ENCODE measurements around the gene RPL37A.

The RPL37A gene

GRCh38 chr2:216490061-216490460, 8.6 kb upstream of the RPL37A start:
- no peak for DNase-seq (ENCODE audit: low read depth)

- DNase-seq (ENCODE audit: low read depth), result no peak
Observed at GRCh38 chr2:216491793-216492596, 6.6 kb upstream of the RPL37A start.

DNA sequence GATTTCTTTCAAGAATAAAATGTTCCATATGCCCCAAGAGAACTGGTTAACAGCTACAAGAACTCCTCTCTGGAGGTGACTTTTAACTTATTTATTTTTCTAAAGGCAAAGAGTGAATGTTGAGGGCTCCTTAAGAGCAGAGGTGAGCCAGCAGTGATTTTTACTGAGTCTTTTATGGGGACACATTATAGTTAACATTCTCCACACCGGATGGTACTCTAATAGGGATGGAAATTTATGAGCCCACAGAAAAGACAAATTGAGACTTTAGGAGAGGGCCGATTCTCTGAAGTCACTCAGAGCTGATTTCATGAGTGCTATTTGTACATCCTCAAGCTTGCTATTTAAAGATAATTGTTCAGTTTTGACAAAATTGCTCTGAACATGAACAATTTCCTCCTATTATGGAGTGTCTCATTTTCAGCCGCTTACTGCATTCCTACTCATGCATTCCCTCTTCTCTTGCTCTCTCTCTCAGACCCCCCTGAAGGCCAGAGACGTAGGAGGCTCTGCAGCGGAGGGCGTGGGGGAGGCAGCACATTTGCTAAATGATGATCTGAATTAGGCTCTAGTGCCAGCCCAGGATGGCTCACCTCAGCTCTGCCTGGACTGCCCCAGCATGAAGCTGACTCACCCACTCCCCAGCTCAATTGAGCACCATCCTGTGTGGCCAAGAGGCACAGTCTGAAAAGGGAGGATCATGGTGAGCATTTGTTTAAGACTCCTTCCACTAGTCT, 5.9 kb upstream of the RPL37A start:
- DNase-seq (ENCODE audit: low read depth), result no peak

DNA sequence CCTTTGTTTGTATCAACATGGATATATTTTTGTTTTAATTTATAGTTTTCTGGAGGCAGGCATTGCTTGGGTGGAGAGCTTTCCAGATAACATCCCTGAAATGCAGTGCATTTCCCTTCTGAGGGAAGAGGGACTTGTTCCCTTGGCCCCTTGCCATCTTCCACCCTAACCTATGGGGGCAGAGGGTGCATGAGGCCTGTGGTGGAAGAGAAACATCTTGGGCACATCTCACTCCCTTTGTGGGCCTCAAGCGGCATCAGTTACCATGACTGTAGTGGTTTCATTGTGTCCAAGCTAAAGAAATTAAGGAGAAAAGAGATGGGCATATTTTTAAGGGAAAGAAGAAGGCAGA, 5.3 kb upstream of the RPL37A start:
- no peak for DNase-seq (ENCODE audit: low read depth)

DNA sequence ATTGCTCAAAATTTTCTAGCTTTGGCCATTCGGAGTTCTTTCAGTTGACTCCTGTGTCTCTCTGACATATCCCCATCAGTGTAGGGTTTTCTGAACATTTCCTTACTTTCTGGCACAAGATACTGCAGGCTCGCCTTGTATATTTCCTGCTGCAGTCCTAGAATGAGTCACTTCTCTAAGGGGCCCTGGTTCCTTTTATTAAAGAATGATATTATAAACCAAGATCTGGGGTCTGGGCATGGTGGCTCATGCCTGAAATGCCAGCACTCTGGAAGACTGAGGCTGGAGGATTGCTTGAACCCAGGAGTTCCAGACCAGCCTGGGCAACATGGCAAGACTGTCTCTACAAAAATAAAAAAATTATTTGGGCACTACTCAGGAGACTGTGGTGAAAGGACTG, 3.0 kb upstream of the RPL37A start:
- DNase-seq (ENCODE audit: low read depth), result no peak

DNA sequence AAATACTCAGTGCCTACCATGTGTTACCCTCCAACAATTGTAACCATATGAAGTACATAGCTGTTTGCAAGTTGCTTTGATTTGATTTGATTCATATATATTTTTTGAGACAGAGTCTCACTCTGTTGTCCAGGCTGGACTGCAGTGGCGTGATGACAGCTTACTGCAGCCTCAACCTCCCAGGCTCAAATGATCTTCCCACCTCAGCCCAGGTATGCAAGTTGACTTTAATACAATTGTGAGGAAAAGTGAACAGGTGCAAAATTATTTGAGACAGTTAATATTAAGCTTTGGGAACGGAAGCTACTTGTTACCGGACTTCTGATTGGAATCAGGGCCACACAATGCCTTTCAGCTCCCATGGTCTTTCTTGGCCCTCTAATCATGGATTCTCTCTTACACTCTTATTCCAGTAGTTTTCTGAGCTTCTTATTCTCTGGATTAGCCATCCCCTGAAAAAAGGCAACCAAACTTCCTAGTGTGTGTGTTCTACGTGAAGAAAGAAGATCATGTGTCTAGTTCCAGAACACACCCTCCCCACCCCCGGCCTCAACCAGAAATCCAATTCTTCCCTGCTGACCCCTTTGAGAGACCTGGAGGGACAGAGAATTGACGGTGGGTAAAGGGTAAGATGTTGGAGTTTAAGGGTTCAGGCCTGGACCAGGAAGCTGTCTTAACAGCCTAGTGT, 1.1 kb upstream of the RPL37A start:
- DNase-seq (ENCODE audit: low read depth), result no peak

DNA sequence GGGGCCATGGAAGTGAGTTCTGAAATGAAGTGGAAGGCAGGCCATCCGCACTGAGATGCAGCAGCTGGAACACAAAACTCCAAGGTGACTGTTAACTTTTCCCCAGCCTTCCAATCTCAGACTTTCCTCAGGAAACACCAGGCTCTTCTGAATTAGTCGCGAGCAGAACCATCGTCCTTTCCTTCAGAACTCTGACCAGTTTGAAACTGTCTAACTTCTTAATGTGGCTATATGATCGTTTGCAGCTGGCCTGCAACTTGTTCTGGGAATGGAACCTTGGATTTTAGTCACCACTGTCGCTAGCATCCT, 620 bp upstream of the RPL37A start:
- no peak for DNase-seq (ENCODE audit: low read depth)

DNA sequence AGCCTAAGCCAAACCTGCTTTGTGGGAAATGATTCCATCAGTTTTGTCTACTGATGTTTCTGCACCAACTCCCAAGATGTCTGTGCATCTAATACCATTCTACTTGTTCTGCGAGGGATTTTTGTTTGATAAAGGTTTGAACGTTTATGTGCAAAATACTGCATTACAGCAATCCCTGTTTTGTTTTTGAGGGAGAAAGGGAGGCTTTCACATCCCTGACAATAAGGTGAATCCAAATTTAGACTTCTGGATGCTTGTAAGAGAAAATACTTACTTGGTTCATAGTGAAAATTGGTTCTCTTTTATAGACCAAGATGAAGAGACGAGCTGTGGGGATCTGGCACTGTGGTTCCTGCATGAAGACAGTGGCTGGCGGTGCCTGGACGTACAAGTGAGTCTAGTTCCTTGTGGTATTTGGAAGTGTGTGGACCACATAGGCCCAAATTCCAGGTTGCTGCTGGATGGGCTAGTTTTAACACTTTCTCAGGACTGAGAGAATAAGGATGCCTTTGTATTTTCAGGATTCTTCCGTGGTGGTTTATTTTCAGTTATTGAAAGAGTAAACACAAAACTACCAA, 1.1 kb downstream of the RPL37A start:
- DNase-seq (ENCODE audit: low read depth), result no peak

GRCh38 chr2:216500572-216500971, 1.9 kb downstream of the RPL37A start:
- no peak for DNase-seq (ENCODE audit: low read depth)

DNA sequence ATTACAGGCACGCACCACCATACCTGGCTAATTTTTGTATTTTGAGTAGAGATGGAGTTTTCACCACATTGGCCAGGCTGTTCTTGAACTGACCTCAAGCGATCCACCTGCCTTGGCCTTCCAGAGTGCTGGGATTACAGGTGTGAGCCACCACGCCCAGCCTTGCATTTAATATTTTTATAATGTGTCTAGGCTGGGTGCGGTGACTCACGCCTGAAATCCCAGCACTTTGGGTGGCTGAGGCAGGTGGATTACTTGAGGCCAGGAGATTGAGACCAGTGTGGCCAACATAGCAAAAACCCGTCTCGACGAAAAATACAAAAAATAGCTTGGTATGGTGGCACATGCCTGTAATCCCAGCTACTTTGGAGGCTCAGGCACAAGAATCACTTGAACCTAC, 3.2 kb downstream of the RPL37A start:
- DNase-seq (ENCODE audit: low read depth), result no peak

- DNase-seq (ENCODE audit: low read depth), result no peak
Observed at GRCh38 chr2:216502381-216503158, 3.9 kb downstream of the RPL37A start.

DNA sequence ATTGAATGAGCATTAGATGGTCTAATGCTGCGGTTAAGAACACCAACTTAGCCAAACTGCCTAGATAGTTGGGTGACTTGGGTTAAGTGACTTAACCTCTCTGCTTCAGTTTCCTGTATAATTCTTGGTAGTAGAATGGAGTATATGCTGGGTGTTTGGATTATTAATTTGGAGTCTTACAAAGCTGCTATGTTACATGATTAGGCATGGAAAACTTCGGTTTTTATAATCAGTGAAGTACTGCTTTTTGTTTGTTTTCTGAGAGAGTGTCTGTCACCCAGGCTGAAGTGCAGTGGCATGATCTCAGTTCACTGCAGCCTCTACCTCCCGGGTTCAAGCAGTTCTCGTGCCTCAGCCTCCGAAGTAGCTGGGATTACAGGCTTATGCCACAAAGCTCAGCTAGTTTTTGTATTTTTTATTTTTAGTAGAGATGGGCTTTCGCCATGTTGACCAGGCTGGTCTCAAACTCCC, 4.5 kb downstream of the RPL37A start:
- no peak for DNase-seq (ENCODE audit: low read depth)

DNA sequence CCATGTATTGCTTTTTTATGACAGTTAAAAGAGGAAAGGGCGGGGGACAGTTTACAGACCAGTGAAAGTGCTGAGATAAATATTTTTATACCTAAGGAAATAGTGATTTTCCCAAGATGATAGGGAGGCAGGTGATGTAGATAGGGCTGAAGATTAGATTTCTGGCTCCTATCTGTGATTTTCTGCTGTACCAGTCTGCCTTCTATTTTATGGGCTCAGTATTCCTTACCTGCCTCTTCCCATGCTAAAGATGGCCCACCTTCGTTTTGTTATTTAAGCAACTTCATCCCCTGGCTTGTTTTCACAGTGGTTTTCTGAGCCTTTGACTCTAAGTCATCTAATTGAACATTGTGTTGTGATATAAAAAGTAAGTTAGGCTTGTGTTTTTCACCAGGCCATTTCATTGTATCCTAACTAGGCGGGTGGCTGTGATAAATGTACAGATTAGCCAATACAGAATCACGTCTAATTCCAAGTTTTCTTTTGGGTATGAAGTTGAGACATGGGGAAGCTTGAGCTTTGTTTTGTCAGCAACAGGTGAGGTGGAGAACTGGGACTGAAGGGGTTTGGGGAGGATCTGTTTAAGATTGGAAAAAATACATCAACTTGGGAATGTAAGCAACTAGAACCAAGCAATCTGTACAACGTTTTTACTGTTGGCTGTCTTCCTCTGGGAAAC, 5.2 kb downstream of the RPL37A start:
- no peak for DNase-seq (ENCODE audit: low read depth)

- DNase-seq (ENCODE audit: low read depth), result no peak
Observed at GRCh38 chr2:216504376-216504762, 5.7 kb downstream of the RPL37A start.

DNA sequence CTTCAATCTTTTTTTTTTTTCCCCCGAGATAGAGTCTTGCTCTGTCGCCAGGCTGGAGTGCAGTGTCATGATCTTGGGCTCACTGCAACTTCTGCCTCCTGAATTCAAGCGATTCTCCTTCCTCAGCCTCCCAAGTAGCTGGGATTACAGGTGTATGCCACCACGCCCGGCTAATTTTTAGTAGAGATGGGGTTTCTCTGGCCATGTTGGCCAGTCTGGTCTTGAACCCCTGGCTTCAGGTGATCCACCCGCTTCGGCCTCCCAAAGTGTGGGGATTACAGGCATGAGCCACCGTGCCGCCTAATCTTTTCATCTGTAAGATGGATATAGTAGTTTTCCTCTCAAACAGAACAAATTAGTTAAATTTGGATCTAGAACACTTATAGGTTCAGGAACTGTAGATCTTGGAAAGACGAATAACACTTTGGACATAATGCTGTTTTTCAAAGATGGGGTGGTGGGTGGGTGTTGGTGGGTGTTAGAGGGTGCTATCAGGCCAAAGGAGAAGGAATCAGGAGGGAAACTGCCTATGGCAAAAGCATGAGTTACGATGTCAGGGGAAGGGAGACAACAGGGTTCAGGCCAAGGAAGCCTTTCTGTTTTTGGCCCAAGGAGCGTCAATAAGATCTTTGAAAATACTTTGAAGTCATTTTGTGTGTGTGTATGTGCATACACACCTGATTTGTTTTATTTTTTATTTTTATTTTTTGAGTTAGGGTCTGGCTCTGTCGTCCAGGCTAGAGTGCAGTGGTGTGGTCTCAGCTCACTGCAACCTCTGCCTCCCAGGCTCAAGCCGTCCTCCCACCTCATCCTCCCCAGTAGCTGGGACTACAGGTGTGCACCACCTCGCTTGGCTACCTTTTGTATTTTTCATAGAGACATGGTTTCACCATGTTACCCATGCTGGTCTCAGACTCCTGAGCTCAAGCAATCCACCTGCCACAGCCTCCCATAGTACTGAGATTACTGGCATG, 6.8 kb downstream of the RPL37A start:
- no peak for DNase-seq (ENCODE audit: low read depth)

DNA sequence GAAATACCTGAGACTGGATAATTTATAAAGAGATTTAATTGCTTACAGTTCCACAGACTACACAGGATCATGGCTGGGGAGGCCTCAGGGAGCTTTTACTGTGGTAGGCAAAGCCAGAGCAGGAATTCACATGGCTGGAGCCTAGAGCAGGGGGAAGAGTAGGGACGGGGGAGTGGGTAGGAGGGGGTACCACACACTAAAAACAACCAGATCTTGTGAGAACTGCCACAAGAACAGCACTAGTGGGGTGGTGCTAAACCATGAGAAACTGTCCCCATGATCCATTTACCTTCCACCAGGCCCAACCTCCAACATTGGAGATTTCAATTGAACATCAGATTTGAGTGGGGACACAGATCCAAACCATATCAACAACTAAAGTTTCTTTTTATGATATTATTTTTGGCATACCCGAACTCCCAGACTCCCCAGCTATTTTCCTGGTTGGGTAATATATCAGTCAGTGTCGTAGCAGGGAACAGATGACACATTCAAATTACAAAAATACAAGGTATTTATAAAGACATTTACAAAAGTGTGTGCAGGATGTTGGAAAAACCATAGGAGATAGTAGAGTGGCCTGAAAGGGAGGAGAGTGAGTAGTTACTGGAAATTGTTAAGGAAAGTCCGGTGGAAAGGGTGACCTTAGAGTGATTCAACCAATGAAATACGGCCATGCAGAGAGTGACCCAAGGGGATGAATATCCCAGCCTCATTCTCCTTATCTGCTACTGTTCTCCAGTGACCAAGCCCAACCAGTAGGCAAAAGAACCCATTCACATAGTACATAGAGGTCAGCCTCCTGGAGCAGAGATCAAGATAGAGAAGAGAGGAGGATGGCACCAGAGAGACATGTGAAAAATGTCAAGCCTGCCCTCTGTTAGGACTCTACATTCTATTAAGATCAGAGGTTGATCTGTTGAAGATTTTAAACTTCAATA, 8.8 kb downstream of the RPL37A start:
- no peak for DNase-seq (ENCODE audit: low read depth)

DNA sequence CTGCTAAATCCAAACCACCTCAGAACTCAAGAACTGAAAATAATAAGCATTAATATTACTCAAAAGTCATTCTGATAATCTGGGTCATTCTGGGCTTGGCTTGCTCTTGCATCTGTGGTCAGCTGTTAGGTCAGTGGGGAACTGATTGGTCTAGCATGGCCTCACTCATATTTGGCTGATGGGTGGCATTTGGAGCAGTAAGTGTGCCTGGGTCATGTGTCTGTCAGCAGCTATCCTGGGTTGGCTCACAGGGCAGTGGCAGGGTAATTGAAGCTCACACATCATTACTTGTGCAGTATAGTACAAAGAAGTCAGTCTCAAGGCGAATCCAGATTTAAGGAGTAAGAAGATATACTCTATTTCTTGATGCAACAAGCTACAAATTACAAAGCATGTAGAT, 9.6 kb downstream of the RPL37A start:
- DNase-seq (ENCODE audit: low read depth), result no peak

- DNase-seq (ENCODE audit: low read depth), result no peak
Observed at GRCh38 chr2:216516730-216517350, 18.2 kb downstream of the RPL37A start.
